ENCODE results near the gene OAF.
"Not testable (repeated sequence)": the region's sequence is repeated elsewhere in the genome, so short reads cannot be mapped to it uniquely, and the experiment has no call there.

OAF gene

GRCh38 chr11:120273956-120274355 lies 63.1 kb downstream of the OAF start:
- DNase-seq = not testable (repeated sequence)

GRCh38 chr11:120279502-120279901 lies 68.7 kb downstream of the OAF start:
- no peak for DNase-seq

Measured in activated CD4-positive, alpha-beta T cell treated with anti-CD3 and anti-CD28 coated beads for 4 hours (primary cell).